Astrocyte of the cerebellum (primary cell): ENCODE results near the gene RFPL1.
"Not testable (repeated sequence)": the region's sequence is repeated elsewhere in the genome, so short reads cannot be mapped to it uniquely, and the experiment has no call there.

ENCODE experiments used
- DNase-seq: peaks from one replicate; pipeline ENCODE4 v3.0.0-alpha.2; 2011; ENCODE audit warnings: low read depth
- H3K4me3 ChIP-seq: 2 replicates; pipeline ENCODE4 v1.5.1; 2011; ENCODE audit warnings: mild to moderate bottlenecking, low read depth, low read length, moderate library complexity
- CTCF ChIP-seq: IDR thresholded peaks from 2 replicates; pipeline ENCODE4 v1.5.1; 2012; ENCODE audit warnings: low read length, low read depth, moderate library complexity, mild to moderate bottlenecking; ENCODE audit errors: missing control alignments
- in situ Hi-C: cut with HindIII; loops from 2 replicates; pipeline ENCODE4 v1.10.0; 2017; ENCODE audit warnings: low sequenced_read_pairs

Gene RFPL1

GRCh38 chr22:29397791-29398190, 40.6 kb upstream of the RFPL1 start:
- in situ Hi-C loops, result no loop called here
- no peak for DNase-seq
- TF ChIP-seq CTCF, result no peak
- H3K4me3 ChIP-seq, result no peak overlapping the region

GRCh38 chr22:29400576-29400975, 37.8 kb upstream of the RFPL1 start:
- in situ Hi-C loops, result no loop called here

GRCh38 chr22:29401538-29401937, 36.8 kb upstream of the RFPL1 start:
- in situ Hi-C loops, DNase-seq, H3K4me3 ChIP-seq: not testable (repeated sequence)

More at GRCh38 chr22:29400576-29400975, 37.8 kb upstream of the RFPL1 start:
- DNase-seq, result no peak
- H3K4me3 ChIP-seq, result no peak overlapping the region
- no peak for TF ChIP-seq CTCF

GRCh38 chr22:29408940-29409339, 29.4 kb upstream of the RFPL1 start:
- no peak for TF ChIP-seq CTCF
- in situ Hi-C loops, result no loop called here
- H3K4me3 ChIP-seq, result no peak overlapping the region
- no peak for DNase-seq

GRCh38 chr22:29411569-29412211, 26.7 kb upstream of the RFPL1 start:
- H3K4me3 ChIP-seq, DNase-seq, in situ Hi-C loops: not testable (repeated sequence)

- in situ Hi-C loops, DNase-seq, H3K4me3 ChIP-seq: not testable (repeated sequence)
- peak; percentile 36 for TF ChIP-seq CTCF
These were observed 25.6 kb upstream of the RFPL1 start for GRCh38 chr22:29412772-29413171.

- in situ Hi-C loops, DNase-seq, H3K4me3 ChIP-seq: not testable (repeated sequence)
These were observed 23.3 kb upstream of the RFPL1 start for GRCh38 chr22:29414951-29415591.

- H3K4me3 ChIP-seq, DNase-seq, in situ Hi-C loops: not testable (repeated sequence)
These were observed 19.7 kb upstream of the RFPL1 start for GRCh38 chr22:29418704-29419103.

- no peak for TF ChIP-seq CTCF
- in situ Hi-C loops, result no loop called here
These were observed 11.9 kb upstream of the RFPL1 start for GRCh38 chr22:29426476-29426875.

More at GRCh38 chr22:29426476-29426875, 11.9 kb upstream of the RFPL1 start:
- no peak for DNase-seq
- H3K4me3 ChIP-seq, result no peak overlapping the region
